Neural crest cell (in vitro differentiated cells): ENCODE data around the gene WLS. TPM values are rescaled to one million over a fixed set of nuclear protein-coding genes. Genes with fewer than 3 reads are reported as not detected.
A peak's percentile ranks its signal among the peaks of the same experiment; 100 is the strongest.

ENCODE experiments used
- DNase-seq: peaks from one replicate; pipeline ENCODE4 v3.0.0; 2021; ENCODE audit warnings: low read depth, mixed read lengths, low spot score
- H3K27ac Mint-ChIP-seq: one replicate; pipeline ENCODE4 v1.8.0; 2021; ENCODE audit warnings: mild to moderate bottlenecking, mixed read lengths; ENCODE audit not compliant: unreplicated experiment
- H3K27me3 Mint-ChIP-seq: 2 replicates; pipeline ENCODE4 v1.8.0; 2021; ENCODE audit warnings: low read depth, mild to moderate bottlenecking, mixed read lengths
- H3K36me3 Mint-ChIP-seq: 2 replicates; pipeline ENCODE4 v1.8.0; 2021; ENCODE audit warnings: low read depth, mild to moderate bottlenecking, mixed read lengths
- H3K4me1 Mint-ChIP-seq: 2 replicates; pipeline ENCODE4 v1.8.0; 2021; ENCODE audit warnings: mixed read lengths
- H3K4me3 Mint-ChIP-seq: one replicate; pipeline ENCODE4 v1.8.0; 2021; ENCODE audit warnings: mild to moderate bottlenecking, mixed read lengths
- H3K9me3 Mint-ChIP-seq: 2 replicates; pipeline ENCODE4 v1.8.0; 2021; ENCODE audit warnings: mixed read lengths
- CTCF ChIP-seq: fragments of 200-600 bp; sonication (generic); conservative IDR thresholded peaks from 2 replicates; pipeline ENCODE4 v1.5.0; 2021; ENCODE audit warnings: antibody characterized with exemption, mild to moderate bottlenecking
- total RNA-seq: library from RNA; stranded (reverse); gene quantifications from 2 replicates; pipeline ENCODE4 v1.2.1, GENCODE V29; 2021

WLS gene
- total RNA-seq, 1 donor from 2014 or later = 152 TPM

DNA sequence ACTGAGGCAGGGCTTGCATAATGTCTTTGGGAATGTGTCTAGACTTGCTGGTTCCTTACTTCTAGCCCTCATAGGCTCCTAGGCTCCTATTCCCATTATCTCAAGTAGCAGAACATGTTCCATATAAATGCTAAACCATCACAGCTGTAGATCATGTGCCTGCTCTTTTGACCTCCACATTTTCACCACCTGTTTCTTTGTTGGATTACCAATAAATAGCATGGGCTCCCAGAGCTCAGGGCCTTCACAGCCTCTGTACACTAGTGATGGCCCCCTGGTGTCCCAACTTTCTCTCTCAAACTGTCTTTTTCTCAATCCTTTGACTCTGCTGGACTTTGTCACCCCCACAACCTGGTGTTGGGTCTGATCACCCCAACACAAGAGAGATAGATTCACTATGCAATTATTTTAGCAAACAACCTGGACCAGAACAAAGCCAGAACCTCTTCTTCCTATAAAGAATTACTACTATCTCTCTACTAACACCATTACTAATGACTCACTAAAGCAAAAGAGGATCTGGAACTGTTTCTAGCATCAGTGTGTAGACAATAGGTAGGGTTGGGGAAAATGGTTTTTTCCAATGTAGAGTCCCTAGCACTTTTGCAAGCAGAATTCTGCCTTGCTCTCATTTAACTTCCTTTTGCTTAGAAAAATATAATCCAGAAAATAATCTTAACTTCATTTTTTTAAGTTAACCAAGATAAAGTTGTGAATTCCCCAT, 51.7 kb downstream of the WLS start:
- H3K27me3 Mint-ChIP-seq = no peaks in the 10 kb centered on the region
- H3K36me3 Mint-ChIP-seq = peaks cover 28% of the 10 kb centered on the region
- no peak overlapping the region for H3K27ac Mint-ChIP-seq
- no peak overlapping the region for H3K4me3 Mint-ChIP-seq
- H3K4me1 Mint-ChIP-seq = peaks cover 10% of the 10 kb centered on the region
- no peak for TF ChIP-seq CTCF
- DNase-seq = no peak
- peaks cover 2% of the 10 kb centered on the region for H3K9me3 Mint-ChIP-seq

DNA sequence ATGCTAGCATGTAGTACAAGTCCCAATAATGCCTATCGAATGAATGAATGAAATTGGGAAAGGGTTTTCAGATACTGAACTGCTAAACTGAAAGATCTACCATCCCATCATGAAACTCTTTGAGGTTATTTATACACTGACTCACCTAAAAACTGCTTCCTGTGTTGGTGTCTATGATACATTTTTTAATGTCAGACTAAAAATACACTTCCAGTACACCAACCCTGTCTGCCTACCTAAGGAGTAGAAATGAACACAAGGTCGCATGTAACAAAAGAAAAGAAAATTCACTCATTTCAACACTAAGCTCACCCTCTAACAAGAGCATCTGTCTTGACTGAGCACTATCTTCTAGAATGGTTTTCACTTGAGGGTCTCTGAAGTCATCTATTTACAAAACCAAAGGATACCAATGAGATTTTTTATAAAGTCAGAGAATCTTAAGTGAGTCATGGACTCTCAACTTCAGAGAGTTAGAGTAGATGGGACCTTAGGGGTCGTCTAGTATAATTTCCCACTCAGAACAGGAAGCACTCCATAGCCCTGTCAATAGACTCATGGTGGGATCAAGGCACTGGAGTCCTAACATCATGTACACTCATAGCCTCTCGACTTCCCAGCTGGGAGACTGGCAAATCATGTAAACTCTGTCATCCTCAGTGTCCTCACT, 53.4 kb downstream of the WLS start:
- Mint-ChIP-seq H3K4me3 (no peak overlapping the region), H3K27ac (no peak overlapping the region), H3K4me1 (peaks cover 22% of the 10 kb centered on the region), H3K27me3 (no peaks in the 10 kb centered on the region), H3K36me3 (peaks cover 25% of the 10 kb centered on the region), H3K9me3 (peaks cover 4% of the 10 kb centered on the region)
- no peak for TF ChIP-seq CTCF
- DNase-seq = no peak

GRCh38 chr1:68175621-68176398, 56.5 kb downstream of the WLS start:
- H3K27ac Mint-ChIP-seq = no peak overlapping the region
- H3K27me3 Mint-ChIP-seq = no peaks in the 10 kb centered on the region
- peaks cover 37% of the 10 kb centered on the region for H3K36me3 Mint-ChIP-seq
- no peak for TF ChIP-seq CTCF
- peaks cover 36% of the 10 kb centered on the region for H3K4me1 Mint-ChIP-seq
- peaks cover 6% of the 10 kb centered on the region for H3K9me3 Mint-ChIP-seq
- DNase-seq = no peak
- no peak overlapping the region for H3K4me3 Mint-ChIP-seq

DNA sequence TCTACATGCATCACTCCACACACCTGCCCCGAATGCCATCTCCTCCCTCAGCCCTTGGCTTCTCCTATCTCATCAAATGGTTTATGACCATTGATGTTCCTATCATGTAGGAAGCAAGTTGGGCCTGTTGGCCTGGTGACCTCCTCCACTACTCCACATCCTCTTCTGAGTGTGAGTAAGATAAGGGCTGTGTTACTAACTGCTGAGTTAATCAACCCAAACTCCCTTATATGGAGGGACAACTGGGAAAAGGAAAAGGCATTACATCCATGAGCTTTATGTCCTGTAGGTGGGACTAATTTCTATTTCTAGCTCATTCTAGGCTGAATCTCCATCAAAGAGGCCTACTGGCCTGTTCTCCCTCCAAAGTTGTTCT, 57.6 kb downstream of the WLS start:
- no peaks in the 10 kb centered on the region for H3K27me3 Mint-ChIP-seq
- TF ChIP-seq CTCF = no peak
- peak overlapping the region; percentile 42 for H3K4me3 Mint-ChIP-seq
- H3K4me1 Mint-ChIP-seq = peaks cover 36% of the 10 kb centered on the region
- H3K9me3 Mint-ChIP-seq = peaks cover 7% of the 10 kb centered on the region
- H3K36me3 Mint-ChIP-seq = peaks cover 35% of the 10 kb centered on the region
- peak overlapping the region; percentile 5 for H3K27ac Mint-ChIP-seq
- DNase-seq = no peak

GRCh38 chr1:68173936-68174737, 58.2 kb downstream of the WLS start:
- peak overlapping the region; percentile 73 for H3K27ac Mint-ChIP-seq

More at GRCh38 chr1:68173936-68174737, 58.2 kb downstream of the WLS start:
- TF ChIP-seq CTCF = no peak
- Mint-ChIP-seq H3K27me3 (no peaks in the 10 kb centered on the region), H3K36me3 (peaks cover 29% of the 10 kb centered on the region), H3K4me3 (peak overlapping the region; percentile 42), H3K9me3 (peaks cover 7% of the 10 kb centered on the region), H3K4me1 (peaks cover 36% of the 10 kb centered on the region)
- peak; percentile 2 for DNase-seq
